ENCODE results near the gene ANO1. TPM values are rescaled to one million over a fixed set of nuclear protein-coding genes. Genes with fewer than 3 reads are reported as not detected.
"Not testable (repeated sequence)": the region's sequence is repeated elsewhere in the genome, so short reads cannot be mapped to it uniquely, and the experiment has no call there.

Gene ANO1
- polyA plus RNA-seq, 4 donors = 13.4 to 47.0 (median 15.2) TPM

DNA sequence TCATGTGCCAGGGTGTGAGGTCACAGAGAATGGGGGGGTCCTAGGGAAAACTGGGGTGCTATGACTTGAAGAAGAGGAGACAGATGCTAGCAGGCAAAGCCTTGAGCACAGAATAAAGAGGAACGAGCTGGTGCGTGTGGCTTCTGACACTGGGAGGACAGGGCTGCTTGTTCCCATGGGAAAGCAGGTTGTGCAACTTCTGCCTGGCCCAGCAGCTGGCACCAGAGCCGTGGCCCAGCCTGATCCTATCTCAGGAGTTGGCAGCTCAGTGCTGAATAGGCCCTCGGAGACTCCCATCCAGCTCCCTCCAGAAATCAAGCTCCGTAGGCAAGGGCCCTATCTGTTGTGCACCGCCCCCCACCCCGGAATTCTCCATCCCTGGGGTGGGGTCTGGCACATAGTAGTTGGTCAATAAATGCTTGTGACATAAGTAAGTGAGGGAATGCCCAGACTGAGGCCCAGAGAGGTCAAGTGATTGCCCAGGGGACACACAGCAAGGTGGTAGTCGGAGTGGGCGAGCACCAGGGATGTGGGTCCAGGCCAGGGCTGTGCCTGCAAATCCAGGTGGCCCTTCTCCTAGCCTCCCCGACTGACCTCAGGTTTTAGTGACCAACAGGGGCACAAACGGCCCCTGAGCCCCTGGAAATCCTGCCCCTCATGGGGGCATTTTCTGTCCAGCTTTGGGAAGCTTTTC, 105.5 kb downstream of the ANO1 start:
- DNase-seq (ENCODE audit: low read depth in 4 of 4, low spot score in 3 of 4) = no peak

- no peak for DNase-seq (ENCODE audit: low read depth in 4 of 4, low spot score in 3 of 4)
These were observed 106.3 kb downstream of the ANO1 start for GRCh38 chr11:70184396-70184795.

- DNase-seq (ENCODE audit: low read depth in 4 of 4, low spot score in 3 of 4) = no peak
These were observed 107.4 kb downstream of the ANO1 start for GRCh38 chr11:70185348-70186055.

DNA sequence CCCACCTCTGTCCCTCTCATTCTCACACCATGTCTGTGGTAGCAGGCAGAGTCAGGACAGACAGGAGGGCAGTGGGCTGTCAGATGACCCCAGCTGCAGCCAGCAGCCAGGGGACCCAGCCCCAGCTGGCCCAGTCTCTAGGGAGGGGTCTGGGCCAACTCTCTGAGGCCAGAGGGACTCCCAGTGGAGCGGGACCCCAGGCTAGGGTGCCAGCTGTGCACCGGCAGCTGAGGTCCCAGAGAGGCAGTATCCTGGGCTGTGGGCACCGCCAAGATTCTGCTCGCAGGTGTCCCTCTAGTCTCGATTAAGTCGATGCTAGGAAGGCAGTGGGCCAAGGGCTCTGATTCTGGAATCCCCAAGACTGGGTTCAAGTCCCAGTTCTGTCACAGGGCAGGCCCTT, 108.3 kb downstream of the ANO1 start:
- DNase-seq (ENCODE audit: low read depth in 4 of 4, low spot score in 3 of 4) = no peak

GRCh38 chr11:70186936-70187335, 108.8 kb downstream of the ANO1 start:
- no peak for DNase-seq (ENCODE audit: low read depth in 4 of 4, low spot score in 3 of 4)

DNA sequence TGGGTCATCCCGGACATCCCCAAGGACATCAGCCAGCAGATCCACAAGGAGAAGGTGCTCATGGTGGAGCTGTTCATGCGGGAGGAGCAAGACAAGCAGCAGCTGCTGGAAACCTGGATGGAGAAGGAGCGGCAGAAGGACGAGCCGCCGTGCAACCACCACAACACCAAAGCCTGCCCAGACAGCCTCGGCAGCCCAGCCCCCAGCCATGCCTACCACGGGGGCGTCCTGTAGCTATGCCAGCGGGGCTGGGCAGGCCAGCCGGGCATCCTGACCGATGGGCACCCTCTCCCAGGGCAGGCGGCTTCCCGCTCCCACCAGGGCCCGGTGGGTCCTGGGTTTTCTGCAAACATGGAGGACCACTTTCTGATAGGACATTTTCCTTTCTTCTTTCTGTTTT, 109.7 kb downstream of the ANO1 start:
- DNase-seq (ENCODE audit: low read depth in 4 of 4, low spot score in 3 of 4) = no peak

- DNase-seq (ENCODE audit: low read depth in 4 of 4, low spot score in 3 of 4) = no peak
These were observed 111.5 kb downstream of the ANO1 start for GRCh38 chr11:70189622-70190021.

DNA sequence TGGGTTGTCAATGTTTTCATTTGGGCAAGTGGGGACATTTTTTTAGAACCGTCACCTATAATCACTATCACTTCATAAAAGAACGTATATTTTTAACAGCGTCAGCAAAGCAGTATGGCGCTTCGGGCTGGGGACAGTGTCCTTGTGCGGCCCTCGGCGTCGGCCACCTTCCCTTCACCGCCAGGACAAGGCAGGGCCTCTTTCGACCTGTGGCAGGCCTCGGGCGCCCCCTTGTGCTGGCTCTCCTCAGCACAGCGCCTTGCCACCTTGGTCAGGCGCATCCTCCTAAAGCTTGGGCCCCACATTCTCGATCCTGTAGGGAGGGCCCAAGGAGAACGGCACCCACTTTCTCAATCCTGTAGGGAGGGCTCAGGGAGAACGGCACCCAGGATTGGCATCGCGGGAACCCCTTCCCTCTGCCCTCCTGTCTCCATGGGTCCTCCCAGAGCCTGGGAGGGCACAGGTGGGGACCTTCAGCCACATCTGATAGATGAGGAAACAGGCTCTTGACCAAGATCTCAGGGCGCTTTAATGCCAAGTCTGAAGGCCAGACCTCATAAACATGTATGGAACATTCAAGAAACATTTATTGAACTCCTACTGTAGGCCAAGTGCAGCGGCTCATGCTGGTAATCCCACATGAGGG, 113.5 kb downstream of the ANO1 start:
- peak in 1 of 4 donors; percentile 47 for DNase-seq (ENCODE audit: low read depth in 4 of 4, low spot score in 3 of 4)

GRCh38 chr11:70192666-70193410, 114.7 kb downstream of the ANO1 start:
- DNase-seq (ENCODE audit: low read depth in 4 of 4, low spot score in 3 of 4) = no peak

GRCh38 chr11:70193411-70194292, 115.5 kb downstream of the ANO1 start:
- DNase-seq (ENCODE audit: low read depth in 4 of 4, low spot score in 3 of 4) = no peak

GRCh38 chr11:70194792-70195791, 117.0 kb downstream of the ANO1 start:
- DNase-seq (ENCODE audit: low read depth in 4 of 4, low spot score in 3 of 4) = no peak

- no peak for DNase-seq (ENCODE audit: low read depth in 4 of 4, low spot score in 3 of 4)
These were observed 122.2 kb downstream of the ANO1 start for GRCh38 chr11:70200212-70200844.

DNA sequence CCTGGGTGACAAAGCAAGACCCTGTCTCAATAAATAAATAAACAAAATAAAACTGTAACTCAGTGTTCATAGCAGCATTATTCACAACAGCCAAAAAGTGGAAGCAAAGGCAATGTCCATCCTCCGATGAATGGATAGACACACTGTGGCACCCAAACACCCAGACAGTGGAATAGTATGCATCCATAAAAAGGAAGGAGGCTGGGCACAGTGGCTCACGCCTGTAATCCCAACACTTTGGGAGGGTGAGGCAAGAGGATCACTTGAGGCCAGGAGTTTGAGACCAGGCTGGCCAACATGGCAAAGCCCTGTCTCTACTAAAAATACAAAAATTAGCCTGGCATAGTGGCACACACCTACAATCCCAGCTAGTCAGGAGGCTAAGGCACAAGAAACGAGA, 122.9 kb downstream of the ANO1 start:
- not testable (repeated sequence) for DNase-seq (ENCODE audit: low read depth in 4 of 4, low spot score in 3 of 4)

DNA sequence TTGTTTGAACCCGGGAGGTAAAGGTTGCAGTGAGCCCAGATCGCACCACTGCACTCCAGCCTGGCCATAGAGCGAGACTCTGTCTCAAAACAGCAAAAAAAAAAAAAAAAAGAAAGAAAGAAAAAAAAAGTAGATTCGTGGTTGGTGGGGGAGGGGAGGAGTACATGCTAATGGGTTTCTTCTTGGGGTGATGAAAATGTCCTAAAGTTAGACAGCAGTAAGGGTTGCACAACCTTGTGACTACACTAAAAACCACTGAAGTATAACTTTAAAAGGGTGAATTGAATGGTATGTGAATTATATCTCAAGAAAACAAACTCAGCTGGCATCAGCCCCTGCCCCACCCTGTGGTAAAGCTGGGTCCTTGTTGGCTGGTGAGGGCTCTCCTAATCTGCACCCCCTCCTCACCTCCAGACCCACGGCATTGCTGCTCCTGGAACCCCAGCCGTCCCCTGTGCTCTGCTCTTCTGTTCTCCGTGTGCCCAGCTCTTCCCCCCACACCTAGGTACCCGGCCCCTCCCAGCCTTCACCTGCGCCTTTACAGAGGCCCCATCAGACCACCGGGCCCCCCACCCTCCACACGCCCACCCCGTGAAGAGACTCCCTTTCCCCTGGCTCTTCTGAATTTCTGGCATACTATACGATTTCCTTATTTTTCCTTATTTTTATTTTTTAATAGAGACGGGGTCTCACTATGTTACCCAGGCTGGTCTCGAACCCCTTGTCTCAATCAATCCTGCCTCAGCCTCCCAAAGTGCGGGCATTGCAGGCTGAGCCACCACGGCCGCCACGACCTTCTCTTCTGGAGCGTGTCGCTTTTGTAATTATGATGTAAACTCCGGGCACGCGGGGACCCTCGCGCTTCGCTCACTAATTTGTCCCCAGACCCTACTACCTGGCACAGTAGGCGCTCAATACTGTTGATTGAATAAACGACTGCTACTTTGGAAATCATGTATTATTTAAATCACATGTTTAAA, 124.1 kb downstream of the ANO1 start:
- no peak for DNase-seq (ENCODE audit: low read depth in 4 of 4, low spot score in 3 of 4)

- DNase-seq (ENCODE audit: low read depth in 4 of 4, low spot score in 3 of 4) = peak; percentile 85 to 88 (median 86)
These were observed 125.0 kb downstream of the ANO1 start, which contains the start of gene FADD for GRCh38 chr11:70202920-70203750. Gene FADD (plus strand): TSS chr11:70203296. CDS start chr11:70203460, 164 bp downstream.

DNA sequence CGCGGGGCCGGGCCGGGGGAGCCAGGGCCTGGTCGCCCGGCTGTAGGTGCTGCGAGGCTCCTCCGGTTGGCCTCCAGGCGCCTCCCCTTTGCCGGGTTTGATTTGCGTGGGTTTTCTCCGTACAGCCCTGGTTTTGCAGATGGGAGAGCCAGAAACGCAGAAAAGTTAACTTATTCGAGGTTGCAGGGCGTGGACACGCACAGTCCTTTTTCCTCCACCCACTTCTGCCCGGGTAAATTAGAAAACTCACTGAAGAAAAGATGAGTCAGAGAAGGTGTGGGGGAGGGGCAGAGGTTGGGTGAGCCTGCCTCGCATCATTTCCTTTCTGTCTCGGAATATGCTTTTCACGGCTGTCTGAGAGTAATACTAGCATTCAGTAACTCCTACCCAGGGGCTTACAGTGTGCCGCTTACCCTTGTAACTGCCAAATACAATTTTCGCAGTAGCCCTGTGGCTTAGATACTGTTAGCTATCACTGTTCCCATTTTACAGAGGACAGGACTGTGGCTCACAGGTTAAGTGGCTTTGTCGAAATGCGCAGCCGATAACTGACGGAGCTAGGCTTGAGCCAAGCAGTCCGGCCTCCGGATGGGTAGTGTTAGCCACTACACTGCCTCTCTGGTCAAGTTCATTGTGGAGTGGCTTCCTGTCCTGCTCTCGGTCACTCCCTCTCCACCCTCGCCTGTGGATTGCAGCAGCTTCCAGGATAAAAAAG, 125.8 kb downstream of the ANO1 start:
- no peak for DNase-seq (ENCODE audit: low read depth in 4 of 4, low spot score in 3 of 4)

All from left renal pelvis (tissue), 4 donors.